Astrocyte (in vitro differentiated cells and primary cell): ENCODE results near the gene RPS27A. TPM values are rescaled to one million over a fixed set of nuclear protein-coding genes. Genes with fewer than 3 reads are reported as not detected.
A peak's percentile ranks its signal among the peaks of the same experiment; 100 is the strongest.
"Not testable (repeated sequence)": the region's sequence is repeated elsewhere in the genome, so short reads cannot be mapped to it uniquely, and the experiment has no call there.

Source experiments
- DNase-seq: peaks from one replicate; pipeline ENCODE4 v3.0.0-alpha.2; 2010; ENCODE audit warnings: low read depth
- FAIRE-seq: peaks from 2 replicates; lab custom pipeline; 2011; peaks lifted over from hg19 to GRCh38; lab: Jason Lieb, UNC
- H2AFZ ChIP-seq: 2 replicates; pipeline ENCODE4 v1.6.0; 2012; ENCODE audit warnings: low read depth, low read length, inconsistent platforms
- H3K27ac ChIP-seq: 2 replicates; pipeline ENCODE4 v1.5.1; 2011; ENCODE audit warnings: low read depth, low read length, inconsistent platforms
- H3K27me3 ChIP-seq: 2 replicates; pipeline ENCODE4 v1.6.0; 2011; ENCODE audit warnings: low read length, inconsistent platforms; ENCODE audit not compliant: insufficient read depth
- H3K36me3 ChIP-seq: 2 replicates; pipeline ENCODE4 v1.5.1; 2011; ENCODE audit warnings: low read length, inconsistent platforms; ENCODE audit not compliant: insufficient read depth
- H3K4me1 ChIP-seq: 2 replicates; pipeline ENCODE4 v1.5.1; 2011; ENCODE audit warnings: low read length, inconsistent platforms; ENCODE audit not compliant: insufficient read depth
- H3K4me2 ChIP-seq: 2 replicates; pipeline ENCODE4 v1.6.0; 2012; ENCODE audit warnings: low read length, inconsistent platforms
- H3K4me3 ChIP-seq: 2 replicates; pipeline ENCODE4 v1.5.1; 2011; ENCODE audit warnings: low read depth, mild to moderate bottlenecking, low read length, inconsistent platforms; ENCODE audit not compliant: insufficient read depth
- H3K79me2 ChIP-seq: 2 replicates; pipeline ENCODE4 v1.6.0; 2012; ENCODE audit warnings: mild to moderate bottlenecking, low read length, inconsistent platforms; ENCODE audit not compliant: insufficient read depth
- H3K9ac ChIP-seq: 2 replicates; pipeline ENCODE4 v1.6.0; 2012; ENCODE audit warnings: mild to moderate bottlenecking, low read length, inconsistent platforms
- H3K9me3 ChIP-seq: 2 replicates; pipeline ENCODE4 v1.5.1; 2012; ENCODE audit warnings: low read depth, mild to moderate bottlenecking, low read length, inconsistent platforms; ENCODE audit not compliant: insufficient read depth
- H4K20me1 ChIP-seq: 2 replicates; pipeline ENCODE4 v1.6.0; 2012; ENCODE audit warnings: low read length, inconsistent platforms; ENCODE audit not compliant: insufficient read depth
- H3K27ac Mint-ChIP-seq: one replicate; pipeline ENCODE4 v1.8.0; 2021; ENCODE audit warnings: mild to moderate bottlenecking, mixed read lengths; ENCODE audit not compliant: unreplicated experiment
- H3K27me3 Mint-ChIP-seq: one replicate; pipeline ENCODE4 v1.8.0; 2021; ENCODE audit warnings: low read depth, mixed read lengths; ENCODE audit not compliant: unreplicated experiment
- H3K36me3 Mint-ChIP-seq: one replicate; pipeline ENCODE4 v1.8.0; 2021; ENCODE audit warnings: low read depth, mixed read lengths; ENCODE audit not compliant: unreplicated experiment
- H3K4me1 Mint-ChIP-seq: one replicate; pipeline ENCODE4 v1.8.0; 2021; ENCODE audit warnings: low read depth, mixed read lengths; ENCODE audit not compliant: unreplicated experiment
- H3K4me3 Mint-ChIP-seq: one replicate; pipeline ENCODE4 v1.8.0; 2021; ENCODE audit warnings: mild to moderate bottlenecking, moderate library complexity, mixed read lengths; ENCODE audit not compliant: unreplicated experiment
- H3K9me3 Mint-ChIP-seq: one replicate; pipeline ENCODE4 v1.8.0; 2021; ENCODE audit warnings: mild to moderate bottlenecking, mixed read lengths; ENCODE audit not compliant: unreplicated experiment
- EZH2 ChIP-seq: IDR thresholded peaks from 2 replicates; pipeline ENCODE4 v1.6.1; 2012; ENCODE audit warnings: mild to moderate bottlenecking, low read length, inconsistent platforms; ENCODE audit not compliant: insufficient read depth
- total RNA-seq: library from RNA; stranded (reverse); gene quantifications from 2 replicates; pipeline ENCODE4 v1.2.1, GENCODE V29; 2021
- TF ChIP-seq, protein P1 (sequence below): IDR thresholded peaks from 2 replicates; pipeline ENCODE4 v1.5.1; 2011; ENCODE audit warnings: low read depth, mild to moderate bottlenecking, inconsistent platforms, low read length, moderate library complexity; ENCODE audit not compliant: insufficient read depth

The RPS27A gene
- total RNA-seq, 1 donor from 2014 or later, result 840 TPM

DNA sequence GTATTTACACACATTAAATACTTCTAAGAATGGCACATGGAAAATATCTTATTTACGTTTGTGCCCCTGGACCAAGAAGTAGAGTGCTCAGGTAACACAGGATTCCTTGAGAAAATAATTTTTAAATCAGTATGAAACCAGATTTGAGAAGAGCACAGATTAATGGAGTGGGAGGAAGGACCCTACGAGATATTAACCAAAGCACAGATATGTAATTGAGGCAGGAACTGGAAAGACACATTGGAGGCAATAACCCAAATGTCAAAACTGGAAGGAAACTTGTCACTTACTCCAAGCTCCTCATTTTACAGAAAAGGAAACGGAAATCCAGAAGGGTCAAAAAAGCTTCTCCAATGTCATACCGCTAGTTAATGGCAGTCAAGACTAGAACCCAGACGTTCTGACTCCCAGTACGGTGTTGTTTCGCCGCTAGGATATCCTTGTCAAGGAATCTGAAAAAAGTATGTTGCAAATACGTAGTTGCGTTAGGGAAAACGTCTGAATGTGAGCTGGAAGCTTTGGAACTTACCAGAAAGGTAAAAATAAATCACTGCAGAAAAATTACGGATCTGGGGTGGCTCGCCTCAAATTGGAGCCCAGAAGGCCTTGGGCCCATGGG lies 35.9 kb downstream of the RPS27A start:
- peak overlapping the region; percentile 92 for H3K9ac ChIP-seq
- FAIRE-seq (no peak), DNase-seq (no peak)
- H4K20me1 ChIP-seq, result no peaks in the 10 kb centered on the region
- H3K27ac ChIP-seq, result peak overlapping the region; percentile 69
- H3K27me3 ChIP-seq, result no peaks in the 10 kb centered on the region
- peak overlapping the region; percentile 99 for H3K4me3 ChIP-seq
- TF ChIP-seq EZH2, result no peak
- TF ChIP-seq, protein P1, sequence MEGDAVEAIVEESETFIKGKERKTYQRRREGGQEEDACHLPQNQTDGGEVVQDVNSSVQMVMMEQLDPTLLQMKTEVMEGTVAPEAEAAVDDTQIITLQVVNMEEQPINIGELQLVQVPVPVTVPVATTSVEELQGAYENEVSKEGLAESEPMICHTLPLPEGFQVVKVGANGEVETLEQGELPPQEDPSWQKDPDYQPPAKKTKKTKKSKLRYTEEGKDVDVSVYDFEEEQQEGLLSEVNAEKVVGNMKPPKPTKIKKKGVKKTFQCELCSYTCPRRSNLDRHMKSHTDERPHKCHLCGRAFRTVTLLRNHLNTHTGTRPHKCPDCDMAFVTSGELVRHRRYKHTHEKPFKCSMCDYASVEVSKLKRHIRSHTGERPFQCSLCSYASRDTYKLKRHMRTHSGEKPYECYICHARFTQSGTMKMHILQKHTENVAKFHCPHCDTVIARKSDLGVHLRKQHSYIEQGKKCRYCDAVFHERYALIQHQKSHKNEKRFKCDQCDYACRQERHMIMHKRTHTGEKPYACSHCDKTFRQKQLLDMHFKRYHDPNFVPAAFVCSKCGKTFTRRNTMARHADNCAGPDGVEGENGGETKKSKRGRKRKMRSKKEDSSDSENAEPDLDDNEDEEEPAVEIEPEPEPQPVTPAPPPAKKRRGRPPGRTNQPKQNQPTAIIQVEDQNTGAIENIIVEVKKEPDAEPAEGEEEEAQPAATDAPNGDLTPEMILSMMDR, result no peak
- no peaks in the 10 kb centered on the region for H3K9me3 Mint-ChIP-seq
- H3K4me1 Mint-ChIP-seq, result no peaks in the 10 kb centered on the region
- peak overlapping the region; percentile 92 for H3K27ac Mint-ChIP-seq
- H3K4me2 ChIP-seq, result peak overlapping the region; percentile 93
- H3K79me2 ChIP-seq, result peaks cover 11% of the 10 kb centered on the region
- H3K36me3 ChIP-seq, result peaks cover 2% of the 10 kb centered on the region
- H3K36me3 Mint-ChIP-seq, result peaks cover 3% of the 10 kb centered on the region
- peak overlapping the region; percentile 98 for H2AFZ ChIP-seq
- H3K4me3 Mint-ChIP-seq, result peak overlapping the region; percentile 95
- no peaks in the 10 kb centered on the region for H3K9me3 ChIP-seq
- H3K27me3 Mint-ChIP-seq, result no peaks in the 10 kb centered on the region
- peaks cover 11% of the 10 kb centered on the region for H3K4me1 ChIP-seq

DNA sequence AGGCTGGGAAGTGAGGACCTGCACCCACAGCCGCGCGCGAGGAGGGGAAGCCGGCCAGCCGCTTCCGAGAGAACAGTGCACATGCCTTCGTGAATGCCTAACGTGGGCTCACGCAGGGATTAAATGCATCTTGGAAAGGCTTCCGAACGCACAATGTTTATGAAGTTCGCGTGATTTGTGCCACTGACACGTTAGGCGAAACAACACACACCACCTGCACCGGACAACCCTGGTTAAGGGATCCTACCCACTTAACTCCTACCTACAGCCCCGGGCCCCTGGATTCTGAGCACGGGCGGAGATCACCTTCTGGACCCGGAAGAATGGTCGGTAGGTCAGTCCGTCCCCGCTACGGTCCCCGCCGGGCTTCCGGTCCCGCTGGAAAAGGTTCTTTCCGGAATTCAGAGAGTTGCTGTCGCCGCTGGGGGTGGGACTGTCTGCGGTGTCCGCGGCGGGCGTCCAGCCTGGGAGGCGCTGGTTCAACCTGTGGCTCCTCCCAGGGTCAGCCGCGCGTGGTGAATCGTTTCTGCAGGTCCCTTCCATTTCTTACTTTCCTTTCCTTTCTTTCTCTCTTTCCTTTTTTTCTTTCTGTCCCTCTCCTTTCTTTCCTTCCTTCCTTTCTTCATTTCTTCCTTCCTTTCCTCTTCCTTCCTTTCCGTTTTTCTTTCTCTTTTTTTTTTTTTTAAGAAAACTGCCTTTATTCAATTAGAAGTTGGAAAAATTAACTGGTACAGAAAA lies 36.6 kb downstream of the RPS27A start, which contains the start of gene MTIF2:
Gene MTIF2, minus strand, starts transcription at position 325 of the 738 bp plus-strand sequence. CDS start 5,373 bp downstream, outside the sequence.
- peak within 1 kb of the TSS; percentile 99 for H3K4me3 ChIP-seq
- H3K27ac ChIP-seq, result peak within 1 kb of the TSS; percentile 69
- DNase-seq, result peak; percentile 87
- H3K4me1 ChIP-seq, result peaks cover 11% of the 10 kb centered on the region
- H3K79me2 ChIP-seq, result peaks cover 11% of the 10 kb centered on the region
- no peaks in the 10 kb centered on the region for H3K36me3 Mint-ChIP-seq
- H3K4me3 Mint-ChIP-seq, result peak within 1 kb of the TSS; percentile 95
- peaks cover 2% of the 10 kb centered on the region for H3K36me3 ChIP-seq
- no peaks in the 10 kb centered on the region for H3K9me3 Mint-ChIP-seq
- peak within 1 kb of the TSS; percentile 92 for H3K27ac Mint-ChIP-seq
- H3K27me3 ChIP-seq, result no peaks in the 10 kb centered on the region
- FAIRE-seq, result no peak
- no peaks in the 10 kb centered on the region for H4K20me1 ChIP-seq
- peak within 1 kb of the TSS; percentile 98 for H2AFZ ChIP-seq
- H3K27me3 Mint-ChIP-seq, result no peaks in the 10 kb centered on the region
- no peaks in the 10 kb centered on the region for H3K9me3 ChIP-seq
- no peak for TF ChIP-seq EZH2
- TF ChIP-seq, protein P1, result no peak
- peak within 1 kb of the TSS; percentile 92 for H3K9ac ChIP-seq
- no peaks in the 10 kb centered on the region for H3K4me1 Mint-ChIP-seq
- peak within 1 kb of the TSS; percentile 93 for H3K4me2 ChIP-seq

DNA sequence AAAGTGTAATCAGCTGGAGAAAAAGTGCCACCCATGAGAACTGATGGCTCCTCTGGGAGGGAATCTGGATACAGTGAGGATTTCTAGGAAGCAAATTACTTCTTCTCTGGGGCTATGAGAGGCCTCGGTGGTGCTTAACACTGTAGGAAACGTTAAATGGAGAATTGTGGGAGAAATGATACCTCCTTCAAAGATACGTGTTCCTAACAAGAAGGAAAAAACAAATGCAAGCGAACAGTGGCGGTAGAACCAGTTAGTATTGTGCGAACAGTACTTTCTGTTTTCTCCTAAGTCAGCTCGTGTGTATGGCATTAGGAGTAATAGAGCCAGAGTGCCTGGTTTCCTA lies 37.1 kb downstream of the RPS27A start:
- peak overlapping the region; percentile 95 for H3K4me3 Mint-ChIP-seq
- H3K4me1 Mint-ChIP-seq, result no peaks in the 10 kb centered on the region
- TF ChIP-seq EZH2, result no peak
- TF ChIP-seq, protein P1, result no peak
- Histone ChIP-seq H3K9ac (peak overlapping the region; percentile 92), H3K4me3 (peak overlapping the region; percentile 99), H3K79me2 (peaks cover 11% of the 10 kb centered on the region), H3K9me3 (no peaks in the 10 kb centered on the region), H3K4me2 (peak overlapping the region; percentile 93), H4K20me1 (no peaks in the 10 kb centered on the region), H2AFZ (peak overlapping the region; percentile 98), H3K27ac (peak overlapping the region; percentile 69), H3K4me1 (peaks cover 11% of the 10 kb centered on the region), H3K36me3 (peaks cover 2% of the 10 kb centered on the region), H3K27me3 (no peaks in the 10 kb centered on the region)
- H3K9me3 Mint-ChIP-seq, result no peaks in the 10 kb centered on the region
- H3K36me3 Mint-ChIP-seq, result no peaks in the 10 kb centered on the region
- FAIRE-seq (no peak), DNase-seq (no peak)
- peak overlapping the region; percentile 86 for H3K27ac Mint-ChIP-seq
- H3K27me3 Mint-ChIP-seq, result no peaks in the 10 kb centered on the region

DNA sequence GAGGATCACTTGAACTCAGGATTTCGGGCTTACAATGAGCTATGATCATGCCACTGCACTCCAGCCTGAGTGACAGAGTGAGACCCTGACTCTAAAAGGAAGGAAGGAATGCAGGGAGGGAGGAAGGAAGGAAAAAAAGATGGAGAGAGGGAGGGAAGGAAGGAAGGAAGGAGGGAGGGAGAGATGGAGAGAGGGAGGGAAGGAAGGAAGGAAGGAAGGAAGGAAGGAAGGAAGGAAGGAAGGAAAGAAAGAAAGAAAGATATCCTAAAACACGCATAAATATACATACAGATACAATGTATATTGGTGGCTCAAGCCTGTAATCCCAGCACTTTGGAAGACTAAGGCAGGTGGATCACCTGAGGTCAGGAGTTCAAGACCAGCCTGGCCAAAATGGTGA lies 41.9 kb downstream of the RPS27A start:
- not testable (repeated sequence) for H3K4me3 ChIP-seq, H3K27me3 ChIP-seq, H3K27ac ChIP-seq, H3K27ac Mint-ChIP-seq, DNase-seq, H3K4me2 ChIP-seq, H2AFZ ChIP-seq, H3K36me3 ChIP-seq, H3K4me3 Mint-ChIP-seq, H3K79me2 ChIP-seq, H3K36me3 Mint-ChIP-seq, H3K27me3 Mint-ChIP-seq, H4K20me1 ChIP-seq, H3K9me3 ChIP-seq, H3K9ac ChIP-seq, H3K4me1 Mint-ChIP-seq, H3K4me1 ChIP-seq, H3K9me3 Mint-ChIP-seq, FAIRE-seq
